Myocyte (in vitro differentiated cells): ENCODE data around the gene TUBE1. TPM values are rescaled to one million over a fixed set of nuclear protein-coding genes. Genes with fewer than 3 reads are reported as not detected.
A peak's percentile ranks its signal among the peaks of the same experiment; 100 is the strongest.

Source experiments
- DNase-seq: peaks from one replicate; pipeline ENCODE4 v3.0.0-alpha.2; 2012; ENCODE audit warnings: low read depth
- total RNA-seq: library from RNA; depleted of rRNA; stranded (reverse); fragments of >200 nt; gene quantifications from 2 replicates; pipeline ENCODE4 v1.2.3, GENCODE V29; 2014

TUBE1 gene
- total RNA-seq, 1 donor from 2014 or later = 16.4 TPM

GRCh38 chr6:112036088-112036637 is 51.1 kb downstream of the TUBE1 start:
- DNase-seq = no peak

GRCh38 chr6:112034616-112034995 is 52.7 kb downstream of the TUBE1 start:
- DNase-seq = no peak

- no peak for DNase-seq
These were observed 53.3 kb downstream of the TUBE1 start for GRCh38 chr6:112033791-112034615.

- peak; percentile 41 for DNase-seq
These were observed 54.6 kb downstream of the TUBE1 start for GRCh38 chr6:112032728-112033127.

- peak; percentile 66 for DNase-seq
These were observed 55.3 kb downstream of the TUBE1 start for GRCh38 chr6:112031960-112032359.

GRCh38 chr6:112030961-112031660 is 56.2 kb downstream of the TUBE1 start:
- no peak for DNase-seq

GRCh38 chr6:112030206-112030960 is 56.9 kb downstream of the TUBE1 start:
- DNase-seq = no peak

- peak; percentile 53 for DNase-seq
These were observed 58.0 kb downstream of the TUBE1 start for GRCh38 chr6:112029045-112029822.

- DNase-seq = no peak
These were observed 59.2 kb downstream of the TUBE1 start for GRCh38 chr6:112027942-112028674.

GRCh38 chr6:112026933-112027332 is 60.3 kb downstream of the TUBE1 start:
- DNase-seq = no peak

GRCh38 chr6:112024464-112024863 is 62.8 kb downstream of the TUBE1 start:
- no peak for DNase-seq

GRCh38 chr6:112022749-112023148 is 64.5 kb downstream of the TUBE1 start:
- DNase-seq = no peak

GRCh38 chr6:112021691-112022310 is 65.5 kb downstream of the TUBE1 start:
- DNase-seq = no peak

Other genes starting within 250 kb of the TUBE1 start
- 165 and 196 TPM in 2 replicates for gene FYN, start 214.0 kb downstream of the TUBE1 start, total RNA-seq
- not detected in 2 replicates for gene CCN6, start 33.4 kb downstream of the TUBE1 start, total RNA-seq
- gene FAM229B, start 109 bp upstream of the TUBE1 start, total RNA-seq = 13.1 and 20.0 TPM in 2 replicates
- 65.7 and 66.2 TPM in 2 replicates for gene LAMA4, start 167.1 kb upstream of the TUBE1 start, total RNA-seq